Natural killer cell (primary cell): ENCODE data around the gene PLEKHG4B. TPM values are rescaled to one million over a fixed set of nuclear protein-coding genes. Genes with fewer than 3 reads are reported as not detected.
"Not testable (repeated sequence)": the region's sequence is repeated elsewhere in the genome, so short reads cannot be mapped to it uniquely, and the experiment has no call there.

Experiments used
- ATAC-seq, 3 donors: fragments of 150-1000 bp in 2 of 3; fragments of 200-7000 bp in 1 of 3; cut with Tn5 transposase; 1 replicate in 1 of 3; 2 replicates in 2 of 3; pipeline ENCODE4 v1.10.0; 2021; ENCODE audit warnings: mild to moderate bottlenecking in 2 of 3, moderate library complexity in 2 of 3
- DNase-seq, 2 donors: peaks; one replicate each; pipeline versions ENCODE4 v3.0.0 to v3.0.0-alpha.2; 2013 to 2021; ENCODE audit warnings: mixed read lengths in 1 of 2
- H3K27ac ChIP-seq: one replicate; pipeline ENCODE4 v1.5.1; 2013; ENCODE audit warnings: mild to moderate bottlenecking, low read length
- H3K27me3 ChIP-seq: one replicate; pipeline ENCODE4 v1.6.1; 2013; ENCODE audit warnings: low read length; ENCODE audit not compliant: control insufficient read depth, insufficient read depth
- H3K36me3 ChIP-seq: one replicate; pipeline ENCODE4 v1.6.1; 2013; ENCODE audit warnings: low read length; ENCODE audit not compliant: control insufficient read depth, insufficient read depth
- H3K4me1 ChIP-seq: one replicate; pipeline ENCODE4 v1.6.1; 2013; ENCODE audit warnings: low read length; ENCODE audit not compliant: control insufficient read depth, insufficient read depth
- H3K4me3 ChIP-seq: one replicate; pipeline ENCODE4 v1.5.1; 2013; ENCODE audit warnings: low read length
- H3K9me3 ChIP-seq: one replicate; pipeline ENCODE4 v1.6.1; 2013; ENCODE audit warnings: low read length; ENCODE audit not compliant: control insufficient read depth, insufficient read depth
- H3K27ac Mint-ChIP-seq, 2 donors: one replicate each; pipeline ENCODE4 v1.8.0; 2022; ENCODE audit warnings: mild to moderate bottlenecking in 2 of 2, mixed read lengths in 2 of 2, moderate library complexity in 1 of 2
- H3K27me3 Mint-ChIP-seq, 2 donors: one replicate each; pipeline ENCODE4 v1.8.0; 2022; ENCODE audit warnings: low read depth in 2 of 2, mixed read lengths in 2 of 2
- H3K36me3 Mint-ChIP-seq: one replicate; pipeline ENCODE4 v1.8.0; 2022; ENCODE audit warnings: mixed read lengths
- H3K4me1 Mint-ChIP-seq, 2 donors: one replicate each; pipeline ENCODE4 v1.8.0; 2022; ENCODE audit warnings: mixed read lengths in 2 of 2
- H3K4me3 Mint-ChIP-seq: one replicate; pipeline ENCODE4 v1.8.0; 2022; ENCODE audit warnings: mild to moderate bottlenecking, moderate library complexity, mixed read lengths
- H3K9me3 Mint-ChIP-seq, 2 donors: one replicate each; pipeline ENCODE4 v1.8.0; 2022; ENCODE audit warnings: mixed read lengths in 2 of 2
- CTCF ChIP-seq: fragments of 200-600 bp; IDR thresholded peaks from one replicate; pipeline ENCODE4 v1.8.0; 2022; ENCODE audit warnings: antibody characterized with exemption
- WGBS: methylation state at CpG from one replicate; pipeline ENCODE4 v1.1.7; 2013; ENCODE audit warnings: missing lambda C conversion rate; ENCODE audit not compliant: insufficient coverage; 5-methylcytosine and 5-hydroxymethylcytosine counted together
- intact Hi-C: fragments of 100-400 bp; cut with micrococcal nuclease; formaldehyde crosslinking; loops from one replicate; pipeline ENCODE4 v1.14.2; 2022
- total RNA-seq, 4 donors: library from RNA; stranded (reverse); fragments of 120-200 nt in 1 of 4; gene quantifications; one replicate each; pipeline versions ENCODE4 v1.2.3 to v1.2.4, GENCODE V29; 2013 to 2022

The PLEKHG4B gene
- total RNA-seq, 3 donors from 2014 or later (not counting 1 experiment from before 2014, with no cell fraction given) = 0.07 TPM; not detected in 2

- DNase-seq = no peak
- no peaks in the 10 kb centered on the region for H3K4me1 ChIP-seq
- H3K27ac ChIP-seq = no peak overlapping the region
- intact Hi-C loops = no loop called here
- H3K27me3 Mint-ChIP-seq = peaks cover 7 to 19% of the 10 kb centered on the region in 2 donors
- no peaks in the 10 kb centered on the region for H3K36me3 ChIP-seq
- 93% methylated on average over 23 of the region's 23 CpGs for WGBS
- H3K27me3 ChIP-seq = no peaks in the 10 kb centered on the region
- H3K4me3 ChIP-seq = no peak overlapping the region
- no peaks in the 10 kb centered on the region for H3K9me3 ChIP-seq
- H3K4me1 Mint-ChIP-seq = no peaks in the 10 kb centered on the region
- no peak overlapping the region for H3K4me3 Mint-ChIP-seq
- H3K27ac Mint-ChIP-seq = no peak overlapping the region
- no peaks in the 10 kb centered on the region for H3K36me3 Mint-ChIP-seq
- H3K9me3 Mint-ChIP-seq = no peaks in the 10 kb centered on the region
- peak in 1 of 3 donors; percentile 33 for ATAC-seq
- TF ChIP-seq CTCF = no peak
Observed at GRCh38 chr5:162565-163337, 70.8 kb downstream of the PLEKHG4B start.

GRCh38 chr5:163338-163620 lies 71.3 kb downstream of the PLEKHG4B start:
- DNase-seq (no peak), ATAC-seq (no peak)
- Histone ChIP-seq H3K36me3 (no peaks in the 10 kb centered on the region), H3K9me3 (no peaks in the 10 kb centered on the region), H3K4me3 (no peak overlapping the region), H3K4me1 (no peaks in the 10 kb centered on the region), H3K27ac (no peak overlapping the region), H3K27me3 (no peaks in the 10 kb centered on the region)
- no peaks in the 10 kb centered on the region for H3K4me1 Mint-ChIP-seq
- H3K27ac Mint-ChIP-seq = no peak overlapping the region
- WGBS = 95% methylated on average over 7 of the region's 7 CpGs
- no peaks in the 10 kb centered on the region for H3K36me3 Mint-ChIP-seq
- intact Hi-C loops = no loop called here
- no peak for TF ChIP-seq CTCF
- peaks cover 7 to 19% of the 10 kb centered on the region in 2 donors for H3K27me3 Mint-ChIP-seq
- H3K4me3 Mint-ChIP-seq = no peak overlapping the region
- no peaks in the 10 kb centered on the region for H3K9me3 Mint-ChIP-seq

- Histone ChIP-seq H3K9me3 (no peaks in the 10 kb centered on the region), H3K4me1 (no peaks in the 10 kb centered on the region), H3K27ac (no peak overlapping the region), H3K27me3 (no peaks in the 10 kb centered on the region), H3K4me3 (no peak overlapping the region), H3K36me3 (no peaks in the 10 kb centered on the region)
- intact Hi-C loops = no loop called here
- no peak for TF ChIP-seq CTCF
- ATAC-seq (no peak), DNase-seq (no peak)
- peaks cover 7 to 19% of the 10 kb centered on the region in 2 donors for H3K27me3 Mint-ChIP-seq
- WGBS = 98% methylated on average over 12 of the region's 13 CpGs
- H3K36me3 Mint-ChIP-seq = no peaks in the 10 kb centered on the region
- no peak overlapping the region for H3K27ac Mint-ChIP-seq
- no peaks in the 10 kb centered on the region for H3K4me1 Mint-ChIP-seq
- H3K9me3 Mint-ChIP-seq = no peaks in the 10 kb centered on the region
- H3K4me3 Mint-ChIP-seq = no peak overlapping the region
Observed at GRCh38 chr5:163841-164240, 71.9 kb downstream of the PLEKHG4B start.

- 86% methylated on average over 14 of the region's 14 CpGs for WGBS
- Histone ChIP-seq H3K36me3 (no peaks in the 10 kb centered on the region), H3K4me1 (no peaks in the 10 kb centered on the region), H3K9me3 (no peaks in the 10 kb centered on the region), H3K27ac (no peak overlapping the region), H3K27me3 (no peaks in the 10 kb centered on the region), H3K4me3 (no peak overlapping the region)
- Mint-ChIP-seq H3K27ac (no peak overlapping the region), H3K27me3 (peaks cover 7 to 19% of the 10 kb centered on the region in 2 donors), H3K36me3 (no peaks in the 10 kb centered on the region), H3K4me1 (no peaks in the 10 kb centered on the region), H3K4me3 (no peak overlapping the region), H3K9me3 (no peaks in the 10 kb centered on the region)
- no peak for ATAC-seq
- no peak for DNase-seq
- TF ChIP-seq CTCF = no peak
- intact Hi-C loops = no loop called here
Observed at GRCh38 chr5:164244-164643, 72.3 kb downstream of the PLEKHG4B start.

GRCh38 chr5:164783-165182 lies 72.8 kb downstream of the PLEKHG4B start:
- not testable (repeated sequence) for DNase-seq
- H3K27me3 Mint-ChIP-seq = peaks cover 5 to 13% of the 10 kb centered on the region in 2 donors
- 97% methylated on average over 22 of the region's 25 CpGs for WGBS

More at GRCh38 chr5:164783-165182, 72.8 kb downstream of the PLEKHG4B start:
- H3K9me3 ChIP-seq, H3K4me1 ChIP-seq, H3K4me1 Mint-ChIP-seq, H3K36me3 Mint-ChIP-seq, H3K27me3 ChIP-seq, H3K9me3 Mint-ChIP-seq, H3K27ac Mint-ChIP-seq, H3K27ac ChIP-seq, intact Hi-C loops, H3K36me3 ChIP-seq, ATAC-seq, H3K4me3 ChIP-seq, H3K4me3 Mint-ChIP-seq: not testable (repeated sequence)
